ENCODE data around the gene PIGX.

Gene PIGX

DNA sequence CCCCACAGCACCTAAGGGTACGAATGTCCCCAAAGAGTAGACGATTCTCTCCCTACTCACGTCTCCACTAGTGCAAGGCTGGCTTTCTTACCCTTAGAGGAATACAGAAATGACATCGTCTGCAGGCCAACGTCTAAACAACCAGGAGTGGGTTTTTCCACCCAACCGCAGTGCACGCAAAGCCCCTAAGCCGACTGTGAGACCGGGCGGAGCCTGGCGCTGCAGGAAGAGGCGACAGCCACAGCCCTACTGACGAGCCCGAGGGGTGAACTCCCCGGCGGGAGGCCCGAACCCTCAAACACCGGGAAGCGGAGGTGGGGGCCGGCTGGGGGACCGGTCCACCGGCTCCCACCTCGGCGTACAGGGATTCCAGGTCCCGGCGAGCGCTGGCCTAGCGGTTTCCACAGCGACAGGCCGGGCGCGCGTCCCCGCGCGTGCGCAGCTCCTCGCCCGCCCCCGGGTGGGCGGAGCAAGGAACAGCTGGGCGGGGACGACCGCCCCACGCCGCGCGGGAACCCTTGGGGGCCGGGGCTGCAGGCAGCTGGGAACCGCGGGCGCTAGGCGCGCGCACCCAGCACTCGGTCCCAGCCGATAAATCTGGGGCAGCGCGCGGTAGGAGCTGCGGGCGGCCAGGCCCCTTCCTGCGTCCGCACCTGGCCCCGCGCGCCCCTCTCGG, at the start of gene PIGX, which contains the start of gene CEP19:
Gene PIGX, plus strand, starts transcription at position 540 of the 676 bp plus-strand sequence.
Gene CEP19, minus strand, starts transcription at position 413 of the 676 bp plus-strand sequence. CDS start 3,593 bp downstream, outside the sequence.
- DNase-seq = peak; percentile 93

- no peak for DNase-seq
These were observed 49.2 kb upstream of the PIGX start for GRCh38 chr3:196662711-196663571.

- no peak for DNase-seq
These were observed 45.9 kb upstream of the PIGX start for GRCh38 chr3:196666001-196666867.

- DNase-seq = no peak
These were observed 44.9 kb upstream of the PIGX start for GRCh38 chr3:196667056-196667825.

DNA sequence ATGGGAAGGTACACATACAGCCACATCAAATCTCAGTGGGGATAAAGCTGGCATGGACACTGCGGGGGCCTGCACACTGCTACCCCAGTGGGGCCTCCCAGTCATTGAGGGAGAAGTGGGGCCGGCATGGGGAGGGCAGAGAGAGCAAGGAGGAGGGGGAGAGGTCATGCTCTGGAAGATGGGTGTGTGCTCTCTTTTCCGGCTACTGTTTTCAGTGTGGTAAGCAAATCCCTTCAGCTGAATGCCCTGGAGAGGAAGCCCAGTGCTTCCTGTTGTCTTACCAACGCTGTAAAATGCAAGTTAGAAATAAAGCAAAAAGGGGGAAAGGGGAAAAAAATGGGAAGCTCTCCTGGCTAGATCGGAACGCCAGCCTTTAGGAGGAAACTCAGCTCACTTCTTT, 41.8 kb upstream of the PIGX start:
- no peak for DNase-seq

DNA sequence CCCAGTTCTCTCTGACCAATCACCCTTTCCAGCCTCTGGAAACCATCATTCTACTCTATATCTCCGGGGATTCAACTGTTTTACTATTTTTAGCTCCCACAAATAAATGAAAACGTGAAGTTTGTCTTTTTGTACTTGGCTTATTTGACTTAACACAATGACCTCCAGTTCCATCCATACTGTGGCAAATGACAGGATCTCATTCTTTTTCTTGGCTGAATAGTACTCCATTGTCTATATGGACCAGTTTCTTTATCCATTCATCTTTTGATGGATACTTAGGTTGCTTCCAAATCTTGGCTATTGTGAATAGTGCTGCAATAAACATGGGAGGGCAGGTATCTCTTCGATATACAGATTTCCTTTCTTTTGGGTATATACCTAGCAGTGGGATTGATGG, 38.5 kb upstream of the PIGX start:
- DNase-seq = no peak

DNA sequence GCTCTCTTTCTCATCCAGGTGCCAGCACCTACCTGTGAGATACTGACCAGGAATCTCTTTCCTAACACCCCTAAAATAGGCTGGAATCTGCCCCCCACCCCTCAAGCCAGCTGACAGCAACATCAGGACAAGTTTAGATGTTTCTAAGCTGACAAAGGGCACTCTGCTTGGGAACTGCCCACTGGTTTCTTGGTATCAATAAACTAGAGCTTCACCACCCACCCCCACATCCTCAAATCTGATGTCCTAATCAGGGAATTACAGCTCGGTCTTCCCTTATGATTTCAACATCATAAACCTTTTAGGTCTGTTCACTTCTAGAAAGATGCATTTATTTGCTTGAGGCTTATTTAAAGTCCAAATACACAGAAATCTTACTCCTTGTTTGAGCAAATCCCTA, 34.8 kb upstream of the PIGX start:
- no peak for DNase-seq

- no peak for DNase-seq
These were observed 34.2 kb upstream of the PIGX start for GRCh38 chr3:196677931-196678330.

DNA sequence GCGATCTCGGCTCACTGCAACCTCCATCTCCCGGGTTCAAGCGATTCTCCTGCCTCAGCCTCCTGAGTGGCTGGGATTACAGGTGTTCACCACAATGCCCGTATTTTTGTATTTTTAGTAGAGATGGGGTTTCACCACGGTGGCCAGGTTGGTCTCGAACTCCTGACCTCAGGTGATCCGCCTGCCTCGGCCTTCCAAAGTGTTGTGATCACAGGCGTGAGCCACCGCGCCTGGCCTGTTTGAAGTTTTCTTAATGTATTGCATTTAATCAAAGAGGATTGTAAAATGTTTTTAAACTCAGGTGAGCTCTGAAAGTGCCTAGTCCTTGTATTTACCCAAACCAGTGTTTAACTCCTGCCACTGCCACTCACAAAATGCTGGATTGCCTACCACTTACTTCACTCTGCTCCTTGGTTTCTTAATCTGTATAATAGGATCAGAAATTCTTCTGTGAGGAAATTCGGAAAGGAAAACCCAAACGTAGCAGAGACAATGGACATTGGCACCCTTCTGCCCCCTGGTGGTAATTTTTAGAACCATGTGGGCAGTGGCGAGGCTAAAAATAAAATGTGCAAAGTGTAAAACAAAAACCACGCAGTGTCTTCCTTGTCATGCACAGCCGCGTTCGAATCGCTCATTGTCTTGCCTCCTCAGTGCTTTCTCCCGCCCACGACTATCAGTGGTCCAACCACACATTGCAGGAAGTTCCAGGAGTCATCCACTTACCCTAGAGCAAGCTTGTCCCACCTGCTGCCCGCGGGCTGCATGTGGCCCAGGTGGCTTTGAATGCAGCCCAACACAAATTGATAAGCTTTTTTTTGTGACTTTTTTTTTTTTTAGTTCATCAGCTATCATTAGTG, 27.4 kb upstream of the PIGX start:
- DNase-seq = peak; percentile 77

DNA sequence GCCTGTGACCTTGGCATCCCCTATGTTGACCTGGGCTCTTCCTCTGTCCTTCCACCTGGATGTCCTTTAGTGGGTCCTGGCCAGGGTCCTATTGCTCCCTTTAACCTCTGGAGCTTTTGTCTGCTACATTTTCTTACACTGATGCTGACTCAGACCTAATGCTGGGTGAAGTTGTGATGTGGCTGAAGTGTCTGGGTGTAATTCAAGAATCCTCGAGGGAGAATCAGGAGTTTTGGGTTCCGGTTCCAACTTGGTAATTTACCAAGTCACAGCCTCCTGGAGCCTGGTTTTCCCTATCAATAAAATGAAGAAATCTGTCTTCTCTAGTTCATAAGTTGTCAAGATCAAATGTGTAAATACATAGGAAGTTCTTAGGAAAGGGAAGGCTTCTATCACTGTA, 25.7 kb upstream of the PIGX start:
- DNase-seq = no peak

- no peak for DNase-seq
These were observed 23.8 kb upstream of the PIGX start for GRCh38 chr3:196688349-196688748.

DNA sequence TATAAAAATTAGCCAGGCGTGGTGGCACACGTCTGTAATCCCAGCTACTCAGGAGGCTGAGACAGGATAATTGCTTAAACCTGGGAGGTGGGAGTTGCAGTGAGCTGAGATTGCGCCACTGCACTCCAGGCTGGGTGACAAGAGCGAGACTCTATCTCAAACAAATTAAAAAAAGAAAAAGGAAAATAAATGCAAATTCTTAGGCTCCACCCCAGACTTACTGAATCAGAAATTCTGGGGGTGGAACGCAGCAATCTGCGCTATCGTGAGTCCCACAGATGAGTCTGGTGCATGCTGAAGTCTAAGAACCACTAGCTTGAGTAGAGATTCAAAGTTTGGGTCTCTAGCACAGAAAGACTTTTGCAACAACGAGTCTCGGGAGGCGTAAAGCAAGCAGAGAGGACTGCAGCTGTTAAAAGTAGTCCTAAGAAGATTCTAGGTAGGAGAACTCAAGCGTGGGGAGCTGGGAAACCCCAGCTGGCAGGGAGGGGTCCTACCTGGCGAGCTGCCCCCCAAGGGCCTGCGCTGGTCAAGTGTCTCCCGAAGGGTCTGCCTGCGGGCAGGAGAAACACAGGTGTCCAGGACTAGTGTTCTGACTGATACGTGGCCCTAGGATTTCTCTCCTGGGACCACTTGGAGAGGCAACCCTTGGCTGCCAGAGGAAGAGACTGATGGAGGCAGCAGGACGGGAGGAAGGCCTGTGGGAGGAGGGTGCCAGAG, 22.1 kb upstream of the PIGX start:
- no peak for DNase-seq

GRCh38 chr3:196691386-196691785, 20.8 kb upstream of the PIGX start:
- DNase-seq = no peak

DNA sequence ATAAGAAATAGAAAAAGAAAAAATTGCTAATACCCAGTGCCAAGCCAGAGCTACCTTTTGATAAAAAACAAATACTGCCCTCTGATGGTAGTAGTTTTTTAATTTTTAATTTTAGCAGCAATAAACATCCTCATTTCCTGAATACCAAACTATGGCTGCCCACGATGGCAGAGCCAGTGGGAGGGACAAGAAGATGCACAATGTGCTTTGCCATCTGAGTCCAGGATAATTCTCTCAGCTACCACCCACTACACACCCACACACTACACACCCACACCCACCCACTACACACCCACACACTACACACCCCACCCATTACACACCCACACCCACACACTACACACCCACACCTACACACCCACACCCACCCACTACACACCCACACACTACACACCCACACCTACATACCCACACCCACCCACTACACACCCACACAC, 18.0 kb upstream of the PIGX start:
- no peak for DNase-seq

- DNase-seq = no peak
These were observed 17.0 kb upstream of the PIGX start for GRCh38 chr3:196694941-196695848.

- DNase-seq = no peak
These were observed 16.3 kb upstream of the PIGX start for GRCh38 chr3:196695849-196696226.

GRCh38 chr3:196697270-196697669, 14.9 kb upstream of the PIGX start:
- no peak for DNase-seq

- DNase-seq = no peak
These were observed 12.4 kb upstream of the PIGX start for GRCh38 chr3:196699749-196700148.

- no peak for DNase-seq
These were observed 11.4 kb upstream of the PIGX start for GRCh38 chr3:196700801-196701200.

- no peak for DNase-seq
These were observed 5.8 kb upstream of the PIGX start for GRCh38 chr3:196706327-196706726.
